GM13977 (cell line): Measurements from ENCODE around the gene TRPM6.

Source experiments
- DNase-seq: peaks from one replicate; pipeline ENCODE4 v3.0.0; 2012; ENCODE audit warnings: low spot score
- in situ Hi-C: fragments of 300-500 bp; cut with MboI; formaldehyde crosslinking; loops from one replicate; pipeline ENCODE4 v1.12.0; 2022; ENCODE audit warnings: low sequenced_read_pairs, low pct_unique_long_range_greater_than_20kb, mixed read lengths, inconsistent platforms; ENCODE audit not compliant: unreplicated experiment
- TF ChIP-seq, protein P1 (sequence below): IDR thresholded peaks from 2 replicates; pipeline ENCODE4 v1.5.1; 2012; ENCODE audit warnings: mild to moderate bottlenecking, control low read depth; ENCODE audit not compliant: insufficient read depth; ENCODE audit errors: extremely low read depth, missing control alignments

Gene TRPM6

DNA sequence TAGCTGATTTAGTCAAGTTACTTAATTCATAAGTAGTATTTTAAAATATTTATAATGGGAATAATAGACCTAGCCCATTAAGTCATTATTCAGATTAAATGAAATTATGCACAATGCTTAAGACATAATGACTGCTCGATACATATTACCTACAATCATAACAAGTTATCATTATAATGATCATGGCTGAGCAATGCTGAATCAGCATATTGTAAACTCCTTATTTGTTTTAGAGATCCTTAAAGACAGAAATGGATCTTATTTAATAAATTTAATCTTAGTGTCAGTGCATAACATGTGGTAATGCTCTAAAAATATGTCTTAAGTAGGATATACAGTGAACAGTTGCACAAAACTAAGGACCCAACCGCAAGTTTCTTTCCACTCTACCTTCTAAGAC is 169.0 kb downstream of the TRPM6 start:
- DNase-seq, result no peak
- in situ Hi-C loops, result no loop called here
- TF ChIP-seq, protein P1, sequence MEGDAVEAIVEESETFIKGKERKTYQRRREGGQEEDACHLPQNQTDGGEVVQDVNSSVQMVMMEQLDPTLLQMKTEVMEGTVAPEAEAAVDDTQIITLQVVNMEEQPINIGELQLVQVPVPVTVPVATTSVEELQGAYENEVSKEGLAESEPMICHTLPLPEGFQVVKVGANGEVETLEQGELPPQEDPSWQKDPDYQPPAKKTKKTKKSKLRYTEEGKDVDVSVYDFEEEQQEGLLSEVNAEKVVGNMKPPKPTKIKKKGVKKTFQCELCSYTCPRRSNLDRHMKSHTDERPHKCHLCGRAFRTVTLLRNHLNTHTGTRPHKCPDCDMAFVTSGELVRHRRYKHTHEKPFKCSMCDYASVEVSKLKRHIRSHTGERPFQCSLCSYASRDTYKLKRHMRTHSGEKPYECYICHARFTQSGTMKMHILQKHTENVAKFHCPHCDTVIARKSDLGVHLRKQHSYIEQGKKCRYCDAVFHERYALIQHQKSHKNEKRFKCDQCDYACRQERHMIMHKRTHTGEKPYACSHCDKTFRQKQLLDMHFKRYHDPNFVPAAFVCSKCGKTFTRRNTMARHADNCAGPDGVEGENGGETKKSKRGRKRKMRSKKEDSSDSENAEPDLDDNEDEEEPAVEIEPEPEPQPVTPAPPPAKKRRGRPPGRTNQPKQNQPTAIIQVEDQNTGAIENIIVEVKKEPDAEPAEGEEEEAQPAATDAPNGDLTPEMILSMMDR, result no peak

DNA sequence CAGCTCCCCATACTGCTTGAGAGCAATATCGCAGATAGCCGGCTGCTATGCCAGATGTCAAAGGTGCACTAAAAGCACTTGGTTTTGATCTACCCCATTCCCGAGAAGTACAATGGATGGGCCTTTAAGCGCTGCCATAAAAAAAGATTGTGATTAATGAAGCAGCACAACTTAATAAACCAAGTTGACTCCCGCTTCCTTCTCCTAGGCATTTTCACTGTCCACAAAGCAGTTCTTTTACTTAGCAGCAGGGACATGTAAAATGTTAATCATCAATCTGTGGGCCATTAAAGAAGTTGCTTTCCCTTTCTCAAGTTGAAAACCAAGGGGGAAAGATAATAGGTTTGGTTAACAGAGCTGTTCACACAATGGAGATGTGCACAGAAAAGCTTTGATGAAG is 176.4 kb downstream of the TRPM6 start:
- in situ Hi-C loops, result no loop called here
- no peak for DNase-seq
- TF ChIP-seq, protein P1, result no peak

DNA sequence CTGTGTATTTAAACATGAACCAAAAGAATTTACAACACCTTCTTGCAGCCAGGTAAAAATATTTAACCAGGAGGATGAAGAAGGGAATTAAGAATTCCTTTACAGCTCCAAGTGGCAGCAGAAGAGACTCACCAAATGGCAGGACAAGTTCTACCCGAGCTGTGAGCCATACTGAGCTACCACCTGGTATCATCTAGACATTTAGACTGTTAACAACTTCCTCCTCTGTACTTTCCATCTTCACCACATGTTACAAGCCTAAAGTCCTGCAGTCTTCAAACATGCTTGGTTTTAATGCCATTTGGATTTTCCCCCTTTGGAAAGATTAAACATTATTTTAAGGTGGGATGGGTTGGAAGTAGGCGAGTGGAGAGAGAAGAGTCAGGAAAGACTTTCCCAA is 190.2 kb downstream of the TRPM6 start:
- in situ Hi-C loops, result no loop called here
- no peak for DNase-seq
- TF ChIP-seq, protein P1, result no peak

DNA sequence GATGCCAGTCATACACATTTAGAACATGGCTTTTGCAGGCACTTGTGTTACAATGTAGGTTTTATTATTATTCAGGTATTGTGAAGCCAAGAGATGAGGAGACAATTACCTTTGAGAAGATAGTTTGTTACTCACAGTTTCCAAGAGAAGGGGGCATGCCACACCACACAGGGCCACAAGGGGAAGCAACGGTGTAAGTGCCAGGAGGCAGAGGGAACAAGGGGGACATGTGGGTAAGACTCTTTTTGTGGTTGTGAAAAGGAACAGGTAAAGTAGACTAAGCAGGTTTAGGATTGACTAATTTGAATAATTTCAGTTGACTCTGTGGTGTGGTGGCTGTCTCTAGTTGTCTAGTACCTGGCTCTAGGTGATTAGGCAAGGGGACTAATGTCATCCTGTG is 191.2 kb downstream of the TRPM6 start:
- in situ Hi-C loops, result no loop called here
- TF ChIP-seq, protein P1, result no peak
- DNase-seq, result no peak

DNA sequence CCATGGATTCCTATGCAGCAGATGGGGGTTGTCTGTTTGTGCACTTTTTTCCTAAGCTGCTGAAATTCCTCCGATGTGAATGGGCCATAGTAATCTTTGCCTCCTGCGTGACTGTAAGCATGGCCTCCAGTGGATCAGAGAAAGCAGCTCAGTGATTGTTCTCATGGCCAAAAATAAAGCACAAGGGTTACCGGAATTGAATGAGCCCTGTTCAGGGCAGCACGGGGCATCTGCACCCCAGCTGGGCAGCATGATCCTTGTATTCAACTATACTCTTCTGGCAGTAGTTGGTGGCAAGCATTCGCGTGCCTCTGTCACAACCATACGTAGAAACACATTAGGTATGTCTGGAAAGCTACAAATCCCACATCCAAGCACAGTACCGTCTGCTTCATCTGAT is 196.7 kb downstream of the TRPM6 start:
- in situ Hi-C loops, result no loop called here
- TF ChIP-seq, protein P1, result no peak
- no peak for DNase-seq

DNA sequence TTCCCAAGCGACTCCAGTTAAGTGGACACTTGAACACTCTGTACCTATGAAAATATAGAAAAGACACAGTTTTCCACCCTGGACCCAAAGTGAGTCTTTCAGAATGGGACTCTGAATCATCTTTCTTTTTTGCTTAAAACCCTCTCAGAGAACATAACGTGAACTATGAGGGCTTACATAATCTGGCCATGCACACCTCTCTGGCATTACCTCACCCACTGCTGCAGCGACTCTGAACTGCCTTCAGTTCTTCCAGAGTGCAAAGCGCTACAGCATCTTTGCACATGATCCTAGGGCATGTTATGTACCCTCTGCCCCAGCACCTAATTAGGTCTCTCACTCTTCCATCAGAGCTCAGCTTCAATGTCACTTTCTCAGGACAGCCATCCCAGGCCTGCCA is 204.4 kb downstream of the TRPM6 start:
- no peak for DNase-seq
- TF ChIP-seq, protein P1, result no peak
- in situ Hi-C loops, result no loop called here

DNA sequence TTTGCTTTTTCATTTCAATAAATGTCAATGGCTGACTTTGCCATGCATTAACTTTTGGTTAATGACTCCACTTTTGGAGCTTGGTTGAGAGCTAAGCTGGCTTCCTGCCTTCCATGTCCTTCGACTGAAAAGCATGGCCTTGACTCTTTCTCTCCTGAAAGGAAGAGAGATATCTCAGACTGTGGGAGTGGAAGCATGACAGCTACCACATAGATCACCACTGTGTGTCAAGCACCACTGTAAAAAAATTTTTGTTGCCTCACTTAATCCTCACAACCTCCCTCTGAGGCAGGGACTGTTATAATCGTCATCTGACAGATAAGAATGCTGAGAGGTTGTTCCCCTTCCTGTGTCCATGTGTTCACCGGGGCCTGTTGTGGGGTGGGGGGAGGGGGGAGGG is 205.8 kb downstream of the TRPM6 start:
- DNase-seq, result no peak
- in situ Hi-C loops, result no loop called here
- TF ChIP-seq, protein P1, result no peak
